IMR-90 (cell line): Measurements from ENCODE around the gene CLEC4G. TPM values are rescaled to one million over a fixed set of nuclear protein-coding genes. Genes with fewer than 3 reads are reported as not detected.

Source experiments
- ATAC-seq: fragments of 200-7000 bp; cut with Tn5 transposase; 2 replicates; pipeline ENCODE4 v1.9.1; 2020; ENCODE audit warnings: low read depth, mild to moderate bottlenecking, moderate library complexity
- BruUV-seq: library from RNA; stranded (reverse); fragments of 400-500 nt; replicated peaks from 2 replicates; lab custom pipeline; 2021; lab: Mats Ljungman, UMichigan
- CTCF ChIA-PET: fragments of 300-600 bp; formaldehyde crosslinking; extraction: SDS; loops from one replicate; lab custom pipeline; 2021; ENCODE audit warnings: antibody characterized with exemption; lab: Yijun Ruan, JAX
- POLR2A ChIA-PET: fragments of 300-600 bp; sonication (Branson Sonifier 250); formaldehyde crosslinking; loops from one replicate; lab custom pipeline; 2022; ENCODE audit warnings: antibody characterized with exemption; ENCODE audit not compliant: unreplicated experiment; lab: Charles Lee
- DNase-seq: peaks from one replicate; pipeline ENCODE4 v3.0.0; 2013
- H2AFZ ChIP-seq: replicated peaks from 2 replicates; pipeline ENCODE3; 2013; ENCODE audit warnings: low read length, mild to moderate bottlenecking; ENCODE audit not compliant: poor library complexity
- H2AK5ac ChIP-seq: 2 replicates; pipeline ENCODE4 v1.6.1; 2013; ENCODE audit warnings: low read depth, low read length, inconsistent platforms
- H2AK9ac ChIP-seq: replicated peaks from 2 replicates; pipeline ENCODE3; 2013; ENCODE audit warnings: mild to moderate bottlenecking, low read depth, low read length, moderate library complexity; ENCODE audit not compliant: poor library complexity
- H2BK120ac ChIP-seq: 2 replicates; pipeline ENCODE4 v1.6.1; 2013; ENCODE audit warnings: low read depth, low read length, inconsistent platforms
- H2BK15ac ChIP-seq: 3 replicates; pipeline ENCODE4 v1.6.1; 2013; ENCODE audit warnings: low read depth, low read length, inconsistent platforms
- H2BK20ac ChIP-seq: 2 replicates; pipeline ENCODE4 v1.6.1; 2013; ENCODE audit warnings: low read depth, mild to moderate bottlenecking, inconsistent platforms, low read length, moderate library complexity
- H2BK5ac ChIP-seq: 2 replicates; pipeline ENCODE4 v1.6.1; 2013; ENCODE audit warnings: mild to moderate bottlenecking, low read depth, low read length, inconsistent platforms; ENCODE audit not compliant: poor library complexity, severe bottlenecking
- H3K14ac ChIP-seq: replicated peaks from 2 replicates; pipeline ENCODE4 v1.6.1; 2013; ENCODE audit warnings: low read depth, low read length, inconsistent platforms
- H3K18ac ChIP-seq: 2 replicates; pipeline ENCODE4 v1.6.1; 2013; ENCODE audit warnings: low read depth, low read length, control low read depth
- H3K23ac ChIP-seq: 2 replicates; pipeline ENCODE4 v1.6.1; 2013; ENCODE audit warnings: low read depth, low read length, inconsistent platforms
- H3K27ac ChIP-seq: 2 replicates; pipeline ENCODE4 v1.5.1; 2013; ENCODE audit warnings: mild to moderate bottlenecking, control low read depth, low read length; ENCODE audit not compliant: insufficient read depth
- H3K27me3 ChIP-seq: 2 replicates; pipeline ENCODE4 v1.6.1; 2013; ENCODE audit warnings: low read length; ENCODE audit not compliant: control insufficient read depth, insufficient read depth
- H3K36me3 ChIP-seq: 2 replicates; pipeline ENCODE4 v1.6.1; 2013; ENCODE audit warnings: low read length, mixed read lengths; ENCODE audit not compliant: control insufficient read depth, insufficient read depth
- H3K4ac ChIP-seq: 2 replicates; pipeline ENCODE4 v1.6.1; 2013; ENCODE audit warnings: low read depth, low read length, inconsistent platforms
- H3K4me1 ChIP-seq: 2 replicates; pipeline ENCODE4 v1.6.1; 2013; ENCODE audit warnings: low read length, mixed read lengths; ENCODE audit not compliant: control insufficient read depth, insufficient read depth
- H3K4me2 ChIP-seq: 2 replicates; pipeline ENCODE4 v1.6.1; 2013; ENCODE audit warnings: low read depth, mild to moderate bottlenecking, control low read depth, low read length, moderate library complexity
- H3K4me3 ChIP-seq: 2 replicates; pipeline ENCODE4 v1.5.1; 2013; ENCODE audit warnings: low read depth, mild to moderate bottlenecking, control low read depth, low read length, moderate library complexity; ENCODE audit not compliant: insufficient read depth
- H3K56ac ChIP-seq: 2 replicates; pipeline ENCODE4 v1.6.1; 2013; ENCODE audit warnings: low read length, inconsistent platforms; ENCODE audit not compliant: insufficient read depth; ENCODE audit errors: extremely low read depth
- H3K79me1 ChIP-seq, 2 experiments: 2 replicates each; pipeline ENCODE4 v1.6.1; 2013; ENCODE audit warnings: low read length in 2 of 2, inconsistent platforms in 1 of 2, low read depth in 1 of 2
- H3K9ac ChIP-seq: 2 replicates; pipeline ENCODE4 v1.6.1; 2013; ENCODE audit warnings: low read depth, low read length, control low read depth
- H3K9me1 ChIP-seq: 2 replicates; pipeline ENCODE4 v1.6.1; 2013; ENCODE audit warnings: low read length, inconsistent platforms; ENCODE audit not compliant: insufficient read depth
- H3K9me3 ChIP-seq: 2 replicates; pipeline ENCODE4 v1.6.1; 2013; ENCODE audit warnings: low read length; ENCODE audit not compliant: control insufficient read depth, insufficient read depth
- H4K20me1 ChIP-seq: 2 replicates; pipeline ENCODE4 v1.6.1; 2013; ENCODE audit warnings: low read length, inconsistent platforms; ENCODE audit not compliant: insufficient read depth
- H4K5ac ChIP-seq: 2 replicates; pipeline ENCODE4 v1.6.1; 2013; ENCODE audit warnings: mild to moderate bottlenecking, low read depth, low read length, control low read depth
- H4K8ac ChIP-seq, 2 experiments: 2 replicates each; pipeline ENCODE4 v1.6.1; 2013; ENCODE audit warnings: low read depth in 2 of 2, low read length in 2 of 2, control low read depth in 1 of 2, inconsistent platforms in 1 of 2
- H4K91ac ChIP-seq: 2 replicates; pipeline ENCODE4 v1.6.1; 2013; ENCODE audit warnings: low read depth, low read length, inconsistent platforms; ENCODE audit not compliant: insufficient read depth
- CEBPB ChIP-seq: IDR thresholded peaks from 2 replicates; pipeline ENCODE4 v1.6.1; 2012; ENCODE audit warnings: low read depth, low read length, improper control_type of control experiment
- MAZ ChIP-seq: IDR thresholded peaks from 2 replicates; pipeline ENCODE4 v1.6.1; 2012; ENCODE audit warnings: low read depth, mild to moderate bottlenecking, low read length, improper control_type of control experiment, moderate library complexity, borderline replicate concordance
- MXI1 ChIP-seq: IDR thresholded peaks from 2 replicates; pipeline ENCODE4 v1.6.1; 2012; ENCODE audit warnings: low read depth, mild to moderate bottlenecking, low read length, moderate library complexity, borderline replicate concordance
- RAD21 ChIP-seq: IDR thresholded peaks from 2 replicates; pipeline ENCODE4 v1.6.1; 2012; ENCODE audit warnings: low read length, improper control_type of control experiment
- RFX5 ChIP-seq: IDR thresholded peaks from 2 replicates; pipeline ENCODE4 v1.8.0; 2012; ENCODE audit warnings: low read depth, mild to moderate bottlenecking, low read length, moderate library complexity
- WGBS, 2 experiments: methylation state at CpG; one replicate each; pipeline versions ENCODE4 v1.1.5 to v1.1.7; 2013; ENCODE audit warnings: missing lambda C conversion rate in 2 of 2; ENCODE audit not compliant: insufficient read length in 1 of 2; ENCODE audit errors: extremely low coverage in 2 of 2; 5-methylcytosine and 5-hydroxymethylcytosine counted together
- dilution Hi-C: fragments of 300-500 bp; cut with HindIII; formaldehyde crosslinking; loops from one replicate; pipeline ENCODE4 v1.14.3; 2018; ENCODE audit warnings: low sequenced_read_pairs; ENCODE audit not compliant: unreplicated experiment
- in situ Hi-C: fragments of 300-500 bp; cut with MboI; formaldehyde crosslinking; loops from 3 replicates; pipeline ENCODE4 v1.14.3; 2019; ENCODE audit warnings: low sequenced_read_pairs, inconsistent platforms, mixed read lengths
- intact Hi-C: fragments of 100-400 bp; cut with micrococcal nuclease; formaldehyde crosslinking; loops from 2 replicates; pipeline ENCODE4 v1.10.0; 2022
- polyA plus RNA-seq, 3 experiments: library from polyadenylated mRNA; depleted of rRNA; stranded (reverse); fragments of >200 nt; gene quantifications; 2 replicates each; pipeline ENCODE4 v1.2.3, GENCODE V29; 2012; ENCODE audit warnings: low replicate concordance in 1 of 3
- total RNA-seq: library from RNA; depleted of rRNA; stranded (reverse); fragments of >200 nt; gene quantifications from 2 replicates; pipeline ENCODE4 v1.2.3, GENCODE V29; 2012

The CLEC4G gene
- total and polyA plus RNA-seq, 2 of the 4 experiments (the other 2 are of a cell fraction) = not detected

DNA sequence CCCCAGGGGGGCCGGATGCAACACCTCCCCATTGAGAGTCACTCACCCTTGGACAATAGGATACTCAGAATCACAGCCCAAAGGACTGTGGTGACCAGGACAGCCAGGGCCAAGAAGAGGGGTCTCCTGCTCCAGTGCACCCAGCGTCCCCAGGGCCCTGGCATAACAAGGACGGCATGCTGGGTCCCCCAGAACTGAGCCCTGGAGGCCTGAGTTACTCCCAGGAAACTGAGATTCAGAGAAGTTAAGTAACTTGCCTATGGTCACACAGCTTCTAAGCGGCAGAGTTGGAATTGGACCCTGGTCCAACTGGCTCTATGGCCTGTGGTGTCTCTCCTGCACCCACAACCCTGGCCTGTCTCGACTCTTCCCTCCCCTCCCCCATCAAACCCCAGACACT is 295 bp downstream of the CLEC4G start:
- H4K20me1 ChIP-seq = no peaks in the 10 kb centered on the region
- no peak overlapping the region for H4K5ac ChIP-seq
- H2AK5ac ChIP-seq = no peak overlapping the region
- ChIA-PET CTCF (no interaction called here), POLR2A (no interaction called here)
- no peak overlapping the region for H2AK9ac ChIP-seq
- intact Hi-C loops (no loop called here), dilution Hi-C loops (no loop called here), in situ Hi-C loops (no loop called here)
- no peak overlapping the region for H2BK20ac ChIP-seq
- no peak overlapping the region for H3K4me2 ChIP-seq
- no TSS peak for BruUV-seq
- no peak overlapping the region for H3K4ac ChIP-seq
- no peak for DNase-seq
- no peak overlapping the region for H3K4me3 ChIP-seq
- no peak overlapping the region for H3K18ac ChIP-seq
- H2BK120ac ChIP-seq = no peak overlapping the region
- H3K36me3 ChIP-seq = no peaks in the 10 kb centered on the region
- no peaks in the 10 kb centered on the region for H3K79me1 ChIP-seq
- H3K23ac ChIP-seq = no peak overlapping the region
- H2AFZ ChIP-seq = no peak overlapping the region
- no peaks in the 10 kb centered on the region for H3K9me1 ChIP-seq
- H3K14ac ChIP-seq = no peak overlapping the region
- H3K27me3 ChIP-seq = peaks cover 48% of the 10 kb centered on the region
- no peaks in the 10 kb centered on the region for H3K9me3 ChIP-seq
- no peak overlapping the region for H4K8ac ChIP-seq
- H3K56ac ChIP-seq = no peak overlapping the region
- no peak overlapping the region for H2BK5ac ChIP-seq
- ATAC-seq = no peak
- TF ChIP-seq MAZ (no peak), MXI1 (no peak), RFX5 (no peak), RAD21 (no peak), CEBPB (no peak)
- no peak overlapping the region for H3K9ac ChIP-seq
- no peak overlapping the region for H2BK15ac ChIP-seq
- no peaks in the 10 kb centered on the region for H3K4me1 ChIP-seq
- H3K27ac ChIP-seq = no peak overlapping the region
- WGBS, 2 experiments = no CpG with 5 or more reads among the region's 5 CpGs
- H4K91ac ChIP-seq = no peak overlapping the region
